Measurements from ENCODE around the gene RANBP17.
"Not testable (repeated sequence)": the region's sequence is repeated elsewhere in the genome, so short reads cannot be mapped to it uniquely, and the experiment has no call there.

RANBP17 gene

GRCh38 chr5:170870390-170870789 is 8.6 kb downstream of the RANBP17 start:
- not testable (repeated sequence) for DNase-seq

- DNase-seq, result no peak
Measured at GRCh38 chr5:170874017-170874416, 12.2 kb downstream of the RANBP17 start.

GRCh38 chr5:170875811-170876210 is 14.0 kb downstream of the RANBP17 start:
- DNase-seq, result no peak

GRCh38 chr5:170880084-170880483 is 18.3 kb downstream of the RANBP17 start:
- no peak for DNase-seq

GRCh38 chr5:170882345-170882744 is 20.5 kb downstream of the RANBP17 start:
- no peak for DNase-seq

GRCh38 chr5:170885256-170885655 is 23.4 kb downstream of the RANBP17 start:
- no peak for DNase-seq

- DNase-seq, result no peak
Measured at GRCh38 chr5:170885809-170886208, 24.0 kb downstream of the RANBP17 start.

- DNase-seq, result no peak
Measured at GRCh38 chr5:170886210-170886894, 24.5 kb downstream of the RANBP17 start.

- DNase-seq, result no peak
Measured at GRCh38 chr5:170892196-170892595, 30.4 kb downstream of the RANBP17 start.

GRCh38 chr5:170894665-170895064 is 32.8 kb downstream of the RANBP17 start:
- DNase-seq, result no peak

GRCh38 chr5:170896779-170897178 is 35.0 kb downstream of the RANBP17 start:
- DNase-seq, result no peak

- DNase-seq, result no peak
Measured at GRCh38 chr5:170903075-170903474, 41.3 kb downstream of the RANBP17 start.

- DNase-seq, result no peak
Measured at GRCh38 chr5:170907758-170908157, 45.9 kb downstream of the RANBP17 start.

GRCh38 chr5:170913573-170913972 is 51.8 kb downstream of the RANBP17 start:
- no peak for DNase-seq

GRCh38 chr5:170917113-170917512 is 55.3 kb downstream of the RANBP17 start:
- DNase-seq, result no peak

GRCh38 chr5:170920196-170920595 is 58.4 kb downstream of the RANBP17 start:
- DNase-seq, result no peak

GRCh38 chr5:170922331-170922730 is 60.5 kb downstream of the RANBP17 start:
- DNase-seq, result not testable (repeated sequence)

GRCh38 chr5:170923910-170924620 is 62.2 kb downstream of the RANBP17 start:
- no peak for DNase-seq

GRCh38 chr5:170935534-170936218 is 73.9 kb downstream of the RANBP17 start:
- DNase-seq, result not testable (repeated sequence)

GRCh38 chr5:170937072-170937471 is 75.3 kb downstream of the RANBP17 start:
- no peak for DNase-seq

GRCh38 chr5:170937914-170938313 is 76.1 kb downstream of the RANBP17 start:
- DNase-seq, result no peak

GRCh38 chr5:170939178-170939577 is 77.4 kb downstream of the RANBP17 start:
- no peak for DNase-seq

GRCh38 chr5:170941788-170942187 is 80.0 kb downstream of the RANBP17 start:
- no peak for DNase-seq

GRCh38 chr5:170945275-170945674 is 83.5 kb downstream of the RANBP17 start:
- DNase-seq, result no peak

Measured in right hindlimb (tissue), 1 donor.